ENCODE results near the gene ASB5. TPM values are rescaled to one million over a fixed set of nuclear protein-coding genes. Genes with fewer than 3 reads are reported as not detected.
"Not testable (repeated sequence)": the region's sequence is repeated elsewhere in the genome, so short reads cannot be mapped to it uniquely, and the experiment has no call there.

Gene ASB5
- total RNA-seq, 1 experiment from 2014 or later, result not detected

DNA sequence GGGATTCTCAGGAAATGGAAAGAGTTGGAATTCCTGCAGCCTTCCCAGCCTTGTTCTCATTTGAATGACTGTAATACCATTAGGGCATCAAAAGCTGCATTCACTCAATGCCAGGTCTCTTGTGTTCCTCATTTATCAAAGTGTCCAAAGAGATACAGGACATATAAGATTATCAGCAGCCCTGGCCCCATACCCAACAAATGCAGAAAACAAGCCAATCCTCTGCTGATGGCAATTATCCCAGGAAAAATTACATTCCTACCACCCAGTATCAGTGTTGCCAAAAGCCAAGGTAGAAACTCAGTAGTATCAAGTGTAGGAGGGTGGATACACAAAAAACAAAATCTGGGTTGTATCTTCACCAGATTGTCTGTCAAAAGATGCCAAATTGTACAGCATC is 18.5 kb upstream of the ASB5 start:
- intact Hi-C loops (cut with micrococcal nuclease; ENCODE audit: unreplicated experiment), result no loop called here
- Mint-ChIP-seq H3K4me1 (ENCODE audit: low read depth, unreplicated experiment) (no peaks in the 10 kb centered on the region), H3K9me3 (ENCODE audit: unreplicated experiment) (no peaks in the 10 kb centered on the region), H3K27me3 (ENCODE audit: insufficient read depth, unreplicated experiment) (peaks cover 3% of the 10 kb centered on the region), H3K36me3 (ENCODE audit: insufficient read depth, unreplicated experiment) (no peaks in the 10 kb centered on the region), H3K27ac (ENCODE audit: unreplicated experiment) (no peak overlapping the region), H3K4me3 (ENCODE audit: unreplicated experiment) (no peak overlapping the region)
- Histone ChIP-seq H3K36me3 (ENCODE audit: control insufficient read depth, insufficient read depth, low read length) (no peaks in the 10 kb centered on the region), H3K27me3 (replicated peaks; ENCODE audit: control insufficient read depth, insufficient read depth, low read length) (no peaks in the 10 kb centered on the region), H3K4me1 (no peaks in the 10 kb centered on the region), H3K9me3 (no peaks in the 10 kb centered on the region), H3K4me3 (ENCODE audit: low read depth, low read length) (no peak overlapping the region)
- TF ChIP-seq CTCF (IDR thresholded peaks at IDR 0.05; ENCODE audit: insufficient read depth in 1 of 2, low read depth in 1 of 2, low read length in 1 of 2, severe bottlenecking in 1 of 2, unreplicated experiment in 1 of 2), result no peak
- no TSS peak for BruUV-seq (replicated peaks)
- DNase-seq, result no peak
- POLR2A ChIA-PET, result no interaction called here
- CTCF ChIA-PET, result no interaction called here

- TF ChIP-seq CTCF (IDR thresholded peaks at IDR 0.05; ENCODE audit: insufficient read depth in 1 of 2, low read depth in 1 of 2, low read length in 1 of 2, severe bottlenecking in 1 of 2, unreplicated experiment in 1 of 2), result no peak
- Histone ChIP-seq H3K4me1 (no peaks in the 10 kb centered on the region), H3K36me3 (ENCODE audit: control insufficient read depth, insufficient read depth, low read length) (no peaks in the 10 kb centered on the region), H3K9me3 (no peaks in the 10 kb centered on the region), H3K27me3 (replicated peaks; ENCODE audit: control insufficient read depth, insufficient read depth, low read length) (no peaks in the 10 kb centered on the region), H3K4me3 (ENCODE audit: low read depth, low read length) (no peak overlapping the region)
- no peaks in the 10 kb centered on the region for H3K9me3 Mint-ChIP-seq (ENCODE audit: unreplicated experiment)
- intact Hi-C loops (cut with micrococcal nuclease; ENCODE audit: unreplicated experiment), result no loop called here
- H3K4me1 Mint-ChIP-seq (ENCODE audit: low read depth, unreplicated experiment), result no peaks in the 10 kb centered on the region
- ChIA-PET CTCF (no interaction called here), POLR2A (no interaction called here)
- H3K27me3 Mint-ChIP-seq (ENCODE audit: insufficient read depth, unreplicated experiment), result peaks cover 3% of the 10 kb centered on the region
- no peak for DNase-seq
- no peaks in the 10 kb centered on the region for H3K36me3 Mint-ChIP-seq (ENCODE audit: insufficient read depth, unreplicated experiment)
- H3K4me3 Mint-ChIP-seq (ENCODE audit: unreplicated experiment), result no peak overlapping the region
- no peak overlapping the region for H3K27ac Mint-ChIP-seq (ENCODE audit: unreplicated experiment)
- BruUV-seq (replicated peaks), result no TSS peak
Measured at GRCh38 chr4:176286728-176287127, 17.7 kb upstream of the ASB5 start.

- H3K36me3 ChIP-seq (ENCODE audit: control insufficient read depth, insufficient read depth, low read length); H3K9me3 ChIP-seq; H3K4me3 ChIP-seq (ENCODE audit: low read depth, low read length); DNase-seq; H3K4me3 Mint-ChIP-seq (ENCODE audit: unreplicated experiment); CTCF ChIA-PET; H3K27me3 ChIP-seq (replicated peaks; ENCODE audit: control insufficient read depth, insufficient read depth, low read length); H3K27me3 Mint-ChIP-seq (ENCODE audit: insufficient read depth, unreplicated experiment); H3K9me3 Mint-ChIP-seq (ENCODE audit: unreplicated experiment); H3K36me3 Mint-ChIP-seq (ENCODE audit: insufficient read depth, unreplicated experiment); H3K27ac Mint-ChIP-seq (ENCODE audit: unreplicated experiment); POLR2A ChIA-PET; H3K4me1 Mint-ChIP-seq (ENCODE audit: low read depth, unreplicated experiment); BruUV-seq (replicated peaks); H3K4me1 ChIP-seq: not testable (repeated sequence)
- intact Hi-C loops (cut with micrococcal nuclease; ENCODE audit: unreplicated experiment), result loop anchor here (5.0 kb wide), 2 partner anchors 63 to 82 kb away; partner anchors contain the start of gene SPATA4
Measured at GRCh38 chr4:176279560-176279959, 10.5 kb upstream of the ASB5 start.
